Caco-2 (cell line): ENCODE results near the gene DIP2A. TPM values are rescaled to one million over a fixed set of nuclear protein-coding genes. Genes with fewer than 3 reads are reported as not detected.

Experiments
- BruUV-seq: library from RNA; stranded (reverse); fragments of 400-500 nt; replicated peaks from 2 replicates; lab custom pipeline; 2021; lab: Mats Ljungman, UMichigan
- CTCF ChIA-PET: fragments of 300-600 bp; sonication (Branson Sonifier 250); formaldehyde crosslinking; loops from one replicate; lab custom pipeline; 2022; ENCODE audit warnings: antibody characterized with exemption; lab: Charles Lee
- POLR2A ChIA-PET: fragments of 300-600 bp; sonication (Branson Sonifier 250); formaldehyde crosslinking; loops from one replicate; lab custom pipeline; 2022; ENCODE audit warnings: antibody characterized with exemption; lab: Charles Lee
- DNase-seq, 2 experiments: peaks; one replicate each; pipeline versions ENCODE4 v3.0.0 to v3.0.0-alpha.2; 2020 to 2022
- H3K27me3 ChIP-seq: replicated peaks from 2 replicates; pipeline ENCODE4 v1.6.0; 2011; ENCODE audit warnings: low read length; ENCODE audit not compliant: control insufficient read depth, insufficient read depth
- H3K36me3 ChIP-seq: 2 replicates; pipeline ENCODE4 v1.5.1; 2011; ENCODE audit warnings: low read length; ENCODE audit not compliant: control insufficient read depth, insufficient read depth
- H3K4me1 ChIP-seq: fragments of 250-450 bp; sonication (Bioruptor Pico); 2 replicates; pipeline ENCODE4 v1.5.1; 2020; ENCODE audit warnings: mild to moderate bottlenecking
- H3K4me3 ChIP-seq: 2 replicates; pipeline ENCODE4 v1.5.1; 2011; ENCODE audit warnings: low read depth, mild to moderate bottlenecking, control low read depth, low read length
- H3K9me3 ChIP-seq: fragments of 250-450 bp; sonication (Bioruptor Pico); 2 replicates; pipeline ENCODE4 v1.5.1; 2020; ENCODE audit warnings: mild to moderate bottlenecking, moderate library complexity
- H3K27ac Mint-ChIP-seq: one replicate; pipeline ENCODE4 v1.8.0; 2022; ENCODE audit warnings: mixed read lengths; ENCODE audit not compliant: unreplicated experiment
- H3K27me3 Mint-ChIP-seq: one replicate; pipeline ENCODE4 v1.8.0; 2022; ENCODE audit warnings: mixed read lengths; ENCODE audit not compliant: insufficient read depth, unreplicated experiment
- H3K36me3 Mint-ChIP-seq: one replicate; pipeline ENCODE4 v1.8.0; 2022; ENCODE audit warnings: mild to moderate bottlenecking, mixed read lengths; ENCODE audit not compliant: insufficient read depth, unreplicated experiment
- H3K4me1 Mint-ChIP-seq: one replicate; pipeline ENCODE4 v1.8.0; 2022; ENCODE audit warnings: low read depth, mixed read lengths; ENCODE audit not compliant: unreplicated experiment
- H3K4me3 Mint-ChIP-seq: one replicate; pipeline ENCODE4 v1.8.0; 2022; ENCODE audit warnings: mild to moderate bottlenecking, moderate library complexity, mixed read lengths; ENCODE audit not compliant: unreplicated experiment
- H3K9me3 Mint-ChIP-seq: one replicate; pipeline ENCODE4 v1.8.0; 2022; ENCODE audit warnings: mixed read lengths; ENCODE audit not compliant: unreplicated experiment
- CTCF ChIP-seq, 2 experiments: fragments of 200-600 bp in 1 of 2; IDR thresholded peaks; 1 replicate in 1 of 2; 2 replicates in 1 of 2; pipeline versions ENCODE4 v1.5.1 to v1.8.0; 2011 to 2022; ENCODE audit warnings: antibody characterized with exemption in 1 of 2, control low read depth in 1 of 2, inconsistent platforms in 1 of 2, low read depth in 1 of 2, low read length in 1 of 2, mild to moderate bottlenecking in 1 of 2, moderate library complexity in 1 of 2; ENCODE audit not compliant: insufficient read depth in 1 of 2, severe bottlenecking in 1 of 2, unreplicated experiment in 1 of 2
- intact Hi-C: fragments of 100-400 bp; cut with micrococcal nuclease; formaldehyde crosslinking; loops from one replicate; pipeline ENCODE4 v1.10.0; 2022; ENCODE audit not compliant: unreplicated experiment
- total RNA-seq: library from RNA; stranded (reverse); gene quantifications from 2 replicates; pipeline ENCODE4 v1.2.3, GENCODE V29; 2022

The DIP2A gene
- total RNA-seq, 1 experiment from 2014 or later: 44.6 TPM

DNA sequence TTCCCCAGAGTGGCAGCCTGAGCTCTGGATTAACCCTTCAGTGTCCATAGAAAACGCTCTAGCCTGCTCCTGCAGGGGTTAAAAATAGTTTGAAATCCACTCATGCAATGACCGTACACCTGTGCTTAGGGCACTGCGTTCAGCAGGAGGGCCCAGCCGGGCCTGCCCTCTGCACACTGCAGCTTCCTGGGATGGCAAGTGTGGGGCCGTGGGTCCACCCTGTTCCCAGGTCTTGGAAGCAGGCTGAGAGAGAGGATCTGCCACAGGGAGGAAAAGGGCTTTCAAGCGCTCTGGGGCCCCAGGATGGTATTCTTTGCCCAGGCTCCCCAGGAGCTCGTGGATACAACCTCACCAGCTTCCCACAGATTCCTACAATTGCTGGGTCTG, 147.7 kb downstream of the DIP2A start:
- Mint-ChIP-seq H3K36me3 (no peaks in the 10 kb centered on the region), H3K27ac (no peak overlapping the region), H3K4me3 (no peak overlapping the region), H3K4me1 (no peaks in the 10 kb centered on the region), H3K27me3 (no peaks in the 10 kb centered on the region), H3K9me3 (no peaks in the 10 kb centered on the region)
- Histone ChIP-seq H3K4me3 (no peak overlapping the region), H3K4me1 (no peaks in the 10 kb centered on the region), H3K9me3 (no peaks in the 10 kb centered on the region), H3K36me3 (no peaks in the 10 kb centered on the region), H3K27me3 (no peaks in the 10 kb centered on the region)
- intact Hi-C loops: no loop called here
- DNase-seq: no peak
- no peak for TF ChIP-seq CTCF (IDR thresholded peaks at IDR 0.05; ENCODE audit: insufficient read depth in 1 of 2, low read depth in 1 of 2, low read length in 1 of 2, severe bottlenecking in 1 of 2, unreplicated experiment in 1 of 2)
- no TSS peak for BruUV-seq
- ChIA-PET CTCF (no interaction called here), POLR2A (no interaction called here)

DNA sequence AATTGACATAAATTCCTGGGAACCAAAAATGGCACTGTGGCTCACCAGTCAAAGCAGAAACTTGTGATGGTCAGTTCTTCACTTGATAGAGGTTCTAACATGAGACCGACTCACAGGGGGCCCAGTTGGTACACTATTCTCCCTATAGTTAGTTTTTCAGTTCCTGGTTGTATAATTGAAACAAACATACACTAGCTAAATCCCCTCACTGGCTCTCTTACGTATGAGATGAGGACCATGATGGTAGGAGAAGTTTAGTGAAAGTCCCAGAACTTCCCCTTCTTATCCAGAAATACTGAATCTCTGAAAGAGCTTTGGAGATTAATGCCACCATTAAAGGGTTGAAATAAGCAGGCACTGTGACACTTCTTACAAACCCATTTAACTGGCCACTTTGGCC, 148.9 kb downstream of the DIP2A start:
- no peaks in the 10 kb centered on the region for H3K4me1 ChIP-seq
- Mint-ChIP-seq H3K4me1 (no peaks in the 10 kb centered on the region), H3K4me3 (no peak overlapping the region), H3K36me3 (no peaks in the 10 kb centered on the region), H3K9me3 (no peaks in the 10 kb centered on the region), H3K27ac (no peak overlapping the region), H3K27me3 (no peaks in the 10 kb centered on the region)
- DNase-seq: no peak
- H3K36me3 ChIP-seq: no peaks in the 10 kb centered on the region
- intact Hi-C loops: no loop called here
- BruUV-seq: no TSS peak
- no peak for TF ChIP-seq CTCF (IDR thresholded peaks at IDR 0.05; ENCODE audit: insufficient read depth in 1 of 2, low read depth in 1 of 2, low read length in 1 of 2, severe bottlenecking in 1 of 2, unreplicated experiment in 1 of 2)
- CTCF ChIA-PET: no interaction called here
- H3K27me3 ChIP-seq: no peaks in the 10 kb centered on the region
- H3K4me3 ChIP-seq: no peak overlapping the region
- H3K9me3 ChIP-seq: no peaks in the 10 kb centered on the region
- POLR2A ChIA-PET: no interaction called here

DNA sequence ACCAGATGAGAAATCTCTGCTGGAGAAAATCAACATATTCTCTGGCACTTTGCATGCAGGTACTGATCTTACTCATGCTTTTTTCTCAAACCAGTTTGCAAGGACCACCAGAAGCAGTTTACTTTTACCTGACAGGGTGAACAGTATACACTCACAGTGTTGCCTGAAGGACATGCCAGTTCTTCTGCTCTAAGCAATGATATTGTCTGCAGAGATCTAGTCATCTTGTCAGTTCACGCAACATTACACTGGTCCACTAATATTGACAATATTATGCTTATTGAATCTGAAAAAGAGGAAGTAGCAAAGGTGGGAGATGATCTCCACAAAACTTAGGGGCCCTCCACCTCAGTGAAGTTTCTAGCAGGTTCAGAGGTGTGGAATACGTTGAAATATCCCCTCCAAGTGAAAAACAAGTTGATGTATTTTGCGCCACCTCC, 150.0 kb downstream of the DIP2A start:
- H3K4me1 Mint-ChIP-seq: no peaks in the 10 kb centered on the region
- no peak overlapping the region for H3K27ac Mint-ChIP-seq
- DNase-seq: no peak
- POLR2A ChIA-PET: no interaction called here
- H3K36me3 Mint-ChIP-seq: no peaks in the 10 kb centered on the region
- Histone ChIP-seq H3K4me3 (no peak overlapping the region), H3K9me3 (no peaks in the 10 kb centered on the region), H3K36me3 (no peaks in the 10 kb centered on the region), H3K4me1 (no peaks in the 10 kb centered on the region), H3K27me3 (no peaks in the 10 kb centered on the region)
- CTCF ChIA-PET: no interaction called here
- BruUV-seq: no TSS peak
- H3K27me3 Mint-ChIP-seq: no peaks in the 10 kb centered on the region
- TF ChIP-seq CTCF (IDR thresholded peaks at IDR 0.05; ENCODE audit: insufficient read depth in 1 of 2, low read depth in 1 of 2, low read length in 1 of 2, severe bottlenecking in 1 of 2, unreplicated experiment in 1 of 2): no peak
- H3K4me3 Mint-ChIP-seq: no peak overlapping the region
- H3K9me3 Mint-ChIP-seq: no peaks in the 10 kb centered on the region
- intact Hi-C loops: no loop called here
